SK-N-SH treated with all-trans-retinoic acid at 6 μM for 48 hours (cell line): ENCODE results near the gene POU2AF2.
A peak's percentile ranks its signal among the peaks of the same experiment; 100 is the strongest.

Experiments used
- ATAC-seq: fragments of 200-7000 bp; cut with Tn5 transposase; 3 replicates; pipeline ENCODE4 v1.9.1; 2020; ENCODE audit warnings: mild to moderate bottlenecking, moderate library complexity
- ARNTL ChIP-seq: fragments of 450-650 bp; formaldehyde crosslinking; IDR thresholded peaks from 2 replicates; pipeline ENCODE4 v1.5.0; 2020; ENCODE audit warnings: low read depth, mild to moderate bottlenecking, moderate library complexity, borderline replicate concordance
- BACH2 ChIP-seq: fragments of 250-450 bp; sonication (Bioruptor Pico); IDR thresholded peaks from 2 replicates; pipeline ENCODE4 v1.9.0; 2021; ENCODE audit warnings: mild to moderate bottlenecking, borderline replicate concordance
- CSDC2 ChIP-seq: fragments of 250-450 bp; sonication (Bioruptor Pico); IDR thresholded peaks from 2 replicates; pipeline ENCODE4 v1.5.0; 2020; ENCODE audit warnings: mild to moderate bottlenecking, moderate library complexity
- ESRRG ChIP-seq: fragments of 250-450 bp; sonication (Bioruptor Pico); IDR thresholded peaks from 2 replicates; pipeline ENCODE4 v1.6.1; 2021; ENCODE audit warnings: mild to moderate bottlenecking
- GLIS3 ChIP-seq: fragments of 250-450 bp; sonication (Bioruptor Pico); IDR thresholded peaks from 2 replicates; pipeline ENCODE4 v1.5.0; 2020; ENCODE audit warnings: mild to moderate bottlenecking, moderate library complexity
- ISL1 ChIP-seq: fragments of 250-450 bp; sonication (Bioruptor Pico); IDR thresholded peaks from 2 replicates; pipeline ENCODE4 v2.1.2; 2022; ENCODE audit warnings: mild to moderate bottlenecking, moderate library complexity
- OSR1 ChIP-seq: fragments of 250-450 bp; sonication (Bioruptor Pico); IDR thresholded peaks from 2 replicates; pipeline ENCODE4 v1.8.0; 2022; ENCODE audit warnings: moderate library complexity, mild to moderate bottlenecking, inconsistent platforms
- PATZ1 ChIP-seq: fragments of 250-450 bp; sonication (Bioruptor Pico); IDR thresholded peaks from 2 replicates; pipeline ENCODE4 v1.8.0; 2020; ENCODE audit warnings: mild to moderate bottlenecking, moderate library complexity, borderline replicate concordance
- POU6F1 ChIP-seq: fragments of 250-450 bp; sonication (Bioruptor Pico); IDR thresholded peaks from 2 replicates; pipeline ENCODE4 v1.8.0; 2021; ENCODE audit warnings: low read depth, mild to moderate bottlenecking, moderate library complexity, borderline replicate concordance
- PPARA ChIP-seq: fragments of 250-450 bp; sonication (Bioruptor Pico); IDR thresholded peaks from 2 replicates; pipeline ENCODE4 v1.5.0; 2020; ENCODE audit warnings: mild to moderate bottlenecking, borderline replicate concordance
- RARB ChIP-seq: fragments of 250-450 bp; sonication (Bioruptor Pico); IDR thresholded peaks from 2 replicates; pipeline ENCODE4 v1.8.0; 2021; ENCODE audit warnings: mild to moderate bottlenecking, moderate library complexity
- TCF4 ChIP-seq: fragments of 250-450 bp; sonication (Bioruptor Pico); IDR thresholded peaks from 2 replicates; pipeline ENCODE4 v1.8.0; 2021; ENCODE audit warnings: mild to moderate bottlenecking, moderate library complexity, borderline replicate concordance
- ZC3H10 ChIP-seq: fragments of 250-450 bp; sonication (Bioruptor Pico); IDR thresholded peaks from 2 replicates; pipeline ENCODE4 v1.5.1; 2021; ENCODE audit warnings: mild to moderate bottlenecking, moderate library complexity
- ZFP3 ChIP-seq: fragments of 250-450 bp; sonication (Bioruptor Pico); IDR thresholded peaks from 2 replicates; pipeline ENCODE4 v1.5.0; 2020; ENCODE audit warnings: mild to moderate bottlenecking, moderate library complexity
- ZNF565 ChIP-seq: fragments of 450-650 bp; formaldehyde crosslinking; conservative IDR thresholded peaks from 2 replicates; pipeline ENCODE4 v1.5.0; 2020; ENCODE audit warnings: low read depth, mild to moderate bottlenecking, moderate library complexity
- ZNF70 ChIP-seq: fragments of 450-650 bp; formaldehyde crosslinking; IDR thresholded peaks from 2 replicates; pipeline ENCODE4 v1.5.0; 2020; ENCODE audit warnings: mild to moderate bottlenecking, moderate library complexity
- ZNF8 ChIP-seq: fragments of 450-650 bp; formaldehyde crosslinking; IDR thresholded peaks from 2 replicates; pipeline ENCODE4 v1.5.0; 2020; ENCODE audit warnings: mild to moderate bottlenecking, moderate library complexity
- TF ChIP-seq, protein P1 (sequence below): fragments of 250-450 bp; sonication (Bioruptor Pico); IDR thresholded peaks from 2 replicates; pipeline ENCODE4 v1.5.1; 2021; ENCODE audit warnings: mild to moderate bottlenecking, moderate library complexity
- TF ChIP-seq, protein P2 (sequence below): fragments of 250-450 bp; sonication (Bioruptor Pico); IDR thresholded peaks from 2 replicates; pipeline ENCODE4 v1.5.1; 2020; ENCODE audit warnings: low read depth, mild to moderate bottlenecking, moderate library complexity

POU2AF2 gene

GRCh38 chr11:111320728-111321568, 75.4 kb downstream of the POU2AF2 start (continued):
- TF ChIP-seq, protein P1, sequence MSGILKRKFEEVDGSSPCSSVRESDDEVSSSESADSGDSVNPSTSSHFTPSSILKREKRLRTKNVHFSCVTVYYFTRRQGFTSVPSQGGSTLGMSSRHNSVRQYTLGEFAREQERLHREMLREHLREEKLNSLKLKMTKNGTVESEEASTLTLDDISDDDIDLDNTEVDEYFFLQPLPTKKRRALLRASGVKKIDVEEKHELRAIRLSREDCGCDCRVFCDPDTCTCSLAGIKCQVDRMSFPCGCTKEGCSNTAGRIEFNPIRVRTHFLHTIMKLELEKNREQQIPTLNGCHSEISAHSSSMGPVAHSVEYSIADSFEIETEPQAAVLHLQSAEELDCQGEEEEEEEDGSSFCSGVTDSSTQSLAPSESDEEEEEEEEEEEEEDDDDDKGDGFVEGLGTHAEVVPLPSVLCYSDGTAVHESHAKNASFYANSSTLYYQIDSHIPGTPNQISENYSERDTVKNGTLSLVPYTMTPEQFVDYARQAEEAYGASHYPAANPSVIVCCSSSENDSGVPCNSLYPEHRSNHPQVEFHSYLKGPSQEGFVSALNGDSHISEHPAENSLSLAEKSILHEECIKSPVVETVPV (CRISPR knock-in tag), result no peak
- TF ChIP-seq POU6F1 (CRISPR knock-in tag), result no peak
- no peak for TF ChIP-seq ZFP3
- no peak for TF ChIP-seq PPARA (CRISPR knock-in tag)
- no peak for TF ChIP-seq ARNTL (CRISPR knock-in tag)
- no peak for TF ChIP-seq GLIS3 (CRISPR knock-in tag)
- TF ChIP-seq, all 23 proteins: peak for 0

GRCh38 chr11:111322534-111322933, 77.0 kb downstream of the POU2AF2 start:
- TF ChIP-seq CSDC2 (CRISPR knock-in tag), result no peak
- no peak for ATAC-seq

GRCh38 chr11:111324277-111324720, 78.8 kb downstream of the POU2AF2 start:
- TF ChIP-seq BACH2 (CRISPR knock-in tag) (no peak), ZNF565 (CRISPR knock-in tag) (no peak), ISL1 (CRISPR knock-in tag) (no peak)
- TF ChIP-seq, protein P1 (CRISPR knock-in tag), result no peak
- peak; percentile 22; the same call in 2 of the 3 replicates for ATAC-seq

DNA sequence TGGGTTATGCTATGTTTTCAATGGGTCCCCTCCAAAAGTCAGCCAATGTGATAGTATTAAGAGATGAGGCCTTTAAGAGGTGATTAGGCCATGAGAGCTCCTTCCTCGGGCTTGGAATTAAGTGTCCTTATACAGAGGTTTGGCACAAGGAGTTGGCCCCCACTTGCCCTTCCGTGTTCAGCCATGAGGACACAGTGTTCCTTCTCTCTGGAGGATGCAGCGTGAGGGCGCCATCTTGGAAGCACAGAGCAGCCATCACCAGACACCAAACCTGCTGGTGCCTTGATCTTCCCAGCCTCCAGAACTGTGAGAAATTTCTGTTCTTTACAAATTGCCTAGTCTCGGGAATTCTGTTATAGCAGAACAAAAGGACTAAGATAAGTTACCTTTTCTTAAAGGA, 79.7 kb downstream of the POU2AF2 start:
- ATAC-seq, result no peak
- TF ChIP-seq BACH2 (CRISPR knock-in tag) (no peak), ZNF8 (CRISPR knock-in tag) (no peak), ZC3H10 (CRISPR knock-in tag) (no peak), ZNF565 (CRISPR knock-in tag) (no peak), CSDC2 (CRISPR knock-in tag) (no peak), POU6F1 (CRISPR knock-in tag) (no peak), OSR1 (no peak), GLIS3 (CRISPR knock-in tag) (no peak), RARB (CRISPR knock-in tag) (no peak), ESRRG (CRISPR knock-in tag) (no peak), PATZ1 (CRISPR knock-in tag) (no peak), ZNF70 (no peak), TCF4 (no peak), ARNTL (CRISPR knock-in tag) (no peak), ISL1 (CRISPR knock-in tag) (no peak)
- TF ChIP-seq, protein P1 (CRISPR knock-in tag), result no peak
- TF ChIP-seq, protein P2, sequence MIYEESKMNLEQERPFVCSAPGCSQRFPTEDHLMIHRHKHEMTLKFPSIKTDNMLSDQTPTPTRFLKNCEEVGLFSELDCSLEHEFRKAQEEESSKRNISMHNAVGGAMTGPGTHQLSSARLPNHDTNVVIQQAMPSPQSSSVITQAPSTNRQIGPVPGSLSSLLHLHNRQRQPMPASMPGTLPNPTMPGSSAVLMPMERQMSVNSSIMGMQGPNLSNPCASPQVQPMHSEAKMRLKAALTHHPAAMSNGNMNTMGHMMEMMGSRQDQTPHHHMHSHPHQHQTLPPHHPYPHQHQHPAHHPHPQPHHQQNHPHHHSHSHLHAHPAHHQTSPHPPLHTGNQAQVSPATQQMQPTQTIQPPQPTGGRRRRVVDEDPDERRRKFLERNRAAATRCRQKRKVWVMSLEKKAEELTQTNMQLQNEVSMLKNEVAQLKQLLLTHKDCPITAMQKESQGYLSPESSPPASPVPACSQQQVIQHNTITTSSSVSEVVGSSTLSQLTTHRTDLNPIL, result no peak
